NCI-H460 (cell line): ENCODE results near the gene EXOC3L4. TPM values are rescaled to one million over a fixed set of nuclear protein-coding genes. Genes with fewer than 3 reads are reported as not detected.

Experiments used
- DNase-seq: peaks from one replicate; pipeline ENCODE4 v3.0.0-alpha.2; 2016; ENCODE audit warnings: low read depth; ENCODE audit errors: extremely low read depth
- total RNA-seq: library from RNA; depleted of rRNA; stranded (reverse); fragments of >200 nt; shearing (Covaris generic); gene quantifications from 2 replicates; pipeline ENCODE4 v1.2.3, GENCODE V29; 2014

EXOC3L4 gene
- total RNA-seq, 1 experiment from 2014 or later: 0.72 TPM

- no peak for DNase-seq
These were observed 34.9 kb downstream of the EXOC3L4 start for GRCh38 chr14:103129301-103130016.

- DNase-seq: no peak
These were observed 35.7 kb downstream of the EXOC3L4 start for GRCh38 chr14:103130017-103130764.

DNA sequence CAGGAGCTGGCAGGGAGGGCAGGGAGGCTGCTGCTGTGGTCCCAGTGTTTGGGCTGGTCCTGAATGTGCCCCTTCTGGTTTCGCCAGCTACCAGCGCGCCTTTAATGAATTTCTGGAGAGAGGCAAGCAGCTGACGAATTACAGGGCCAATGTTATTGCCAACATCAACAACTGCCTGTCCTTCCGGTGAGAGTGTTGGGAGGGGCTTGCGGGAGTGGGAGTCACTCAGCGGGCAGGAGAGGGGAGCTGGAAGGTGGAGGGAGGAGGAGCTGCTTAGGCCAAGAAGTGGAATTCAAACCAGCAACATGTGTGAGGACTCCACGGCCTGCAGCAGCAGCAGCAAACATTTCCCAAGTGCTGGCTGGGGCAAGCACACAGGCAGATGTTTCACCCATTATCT, 36.4 kb downstream of the EXOC3L4 start:
- no peak for DNase-seq

DNA sequence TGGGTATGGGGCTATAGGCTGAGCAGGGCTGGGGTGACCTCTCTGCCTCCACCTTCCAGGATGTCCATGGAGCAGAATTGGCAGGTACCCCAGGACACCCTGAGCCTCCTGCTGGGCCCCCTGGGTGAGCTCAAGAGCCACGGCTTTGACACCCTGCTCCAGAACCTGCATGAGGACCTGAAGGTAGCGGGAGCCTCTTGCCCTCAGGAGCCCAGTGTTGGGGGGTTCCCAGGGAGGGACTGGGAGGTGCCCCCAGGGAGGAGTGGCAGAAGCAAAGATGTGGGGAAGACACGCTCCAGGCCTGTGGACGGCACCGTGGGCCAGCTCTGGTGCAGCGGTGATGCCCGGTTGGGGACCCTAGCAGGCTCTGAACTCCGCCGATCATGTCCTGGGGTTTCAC, 37.1 kb downstream of the EXOC3L4 start:
- no peak for DNase-seq

GRCh38 chr14:103132381-103133209, 38.1 kb downstream of the EXOC3L4 start:
- DNase-seq: no peak

GRCh38 chr14:103133210-103134140, 39.0 kb downstream of the EXOC3L4 start:
- no peak for DNase-seq

GRCh38 chr14:103134405-103134804, 39.9 kb downstream of the EXOC3L4 start:
- DNase-seq: no peak

- DNase-seq: no peak
These were observed 40.4 kb downstream of the EXOC3L4 start for GRCh38 chr14:103134919-103135318.

DNA sequence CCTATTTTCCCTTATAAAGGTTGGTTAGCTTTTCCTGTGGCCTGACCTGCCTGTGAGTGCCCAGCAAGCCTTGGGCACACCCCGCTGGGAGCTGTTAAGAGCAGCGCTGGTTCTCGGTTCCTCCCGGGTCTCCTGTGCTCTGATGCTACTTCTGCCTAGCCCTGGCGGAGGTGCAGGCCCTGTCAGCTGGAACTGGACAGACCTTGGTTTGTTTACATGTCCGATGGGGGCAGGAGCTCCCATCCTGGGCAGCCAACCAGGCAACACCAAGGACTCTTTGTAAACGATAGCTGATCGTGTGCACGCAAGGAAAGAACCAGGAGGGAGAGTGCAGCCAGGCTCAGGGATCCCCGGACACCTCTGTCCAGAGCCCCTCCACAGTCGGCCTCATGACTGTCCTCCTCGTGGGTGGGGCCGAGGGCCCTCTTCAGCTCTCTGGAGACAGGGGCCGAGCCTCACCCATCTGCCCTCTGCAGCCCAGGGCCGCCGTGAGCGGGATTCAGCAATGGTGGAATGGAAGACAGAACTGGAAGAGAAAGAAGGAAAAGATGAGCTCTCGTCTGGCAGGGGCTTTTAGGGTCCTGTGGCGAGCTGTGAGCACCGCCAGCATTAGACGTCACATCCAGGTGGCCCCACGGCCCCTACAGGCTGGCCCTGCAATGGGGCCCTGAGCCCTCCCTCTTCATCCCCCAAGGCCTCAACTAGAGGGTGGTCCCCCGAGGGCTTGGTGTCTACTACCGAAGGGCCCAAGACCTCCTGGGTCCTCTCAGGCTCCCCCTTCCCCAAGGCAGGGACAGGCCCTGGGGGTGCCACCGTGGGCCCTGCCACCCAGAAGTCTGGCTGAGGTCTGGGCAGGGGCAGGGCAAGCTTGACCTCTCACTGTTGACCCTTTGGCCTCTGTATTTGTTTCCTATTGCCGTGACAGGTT, 41.1 kb downstream of the EXOC3L4 start:
- DNase-seq: no peak

GRCh38 chr14:103136388-103137271, 42.1 kb downstream of the EXOC3L4 start:
- DNase-seq: peak; percentile 45

GRCh38 chr14:103137689-103138300, 43.3 kb downstream of the EXOC3L4 start:
- no peak for DNase-seq

GRCh38 chr14:103138301-103139131, 44.0 kb downstream of the EXOC3L4 start:
- DNase-seq: no peak

GRCh38 chr14:103139132-103140025, 44.9 kb downstream of the EXOC3L4 start:
- DNase-seq: no peak

- no peak for DNase-seq
These were observed 46.0 kb downstream of the EXOC3L4 start for GRCh38 chr14:103140316-103141109.
